H1 (cell line): Measurements from ENCODE around the gene TPP2. TPM values are rescaled to one million over a fixed set of nuclear protein-coding genes. Genes with fewer than 3 reads are reported as not detected.

Experiments used
- CTCF ChIA-PET: fragments of 300-600 bp; sonication (Branson Sonifier 250); formaldehyde crosslinking; loops from one replicate; lab custom pipeline; 2021; ENCODE audit not compliant: partially characterized antibody; lab: Charles Lee
- POLR2A ChIA-PET: fragments of 300-600 bp; sonication (Branson Sonifier 250); formaldehyde crosslinking; loops from one replicate; lab custom pipeline; 2021; ENCODE audit warnings: inconsistent platforms; ENCODE audit not compliant: partially characterized antibody; lab: Charles Lee
- DNase-seq, 2 experiments: peaks; one replicate each; pipeline versions ENCODE4 v3.0.0 to v3.0.0-alpha.2; 2010 to 2022; ENCODE audit warnings: low spot score in 2 of 2, low read depth in 1 of 2, mixed read lengths in 1 of 2
- FAIRE-seq: peaks from 2 replicates; lab custom pipeline; 2011; peaks lifted over from hg19 to GRCh38; lab: Jason Lieb, UNC
- H2AFZ ChIP-seq: 2 replicates; pipeline ENCODE4 v1.8.1; 2012; ENCODE audit warnings: low read length, inconsistent platforms
- H2AK5ac ChIP-seq: 2 replicates; pipeline ENCODE4 v1.6.1; 2013; ENCODE audit warnings: low read depth, low read length
- H2BK120ac ChIP-seq: replicated peaks from 2 replicates; pipeline ENCODE3; 2013; ENCODE audit warnings: low read depth, low read length, inconsistent platforms
- H2BK12ac ChIP-seq: 2 replicates; pipeline ENCODE4 v1.6.1; 2013; ENCODE audit warnings: low read depth, low read length
- H2BK15ac ChIP-seq: 2 replicates; pipeline ENCODE4 v1.6.1; 2013; ENCODE audit warnings: low read length
- H2BK20ac ChIP-seq: 2 replicates; pipeline ENCODE4 v1.6.1; 2013; ENCODE audit warnings: low read length
- H2BK5ac ChIP-seq: 2 replicates; pipeline ENCODE4 v1.6.1; 2013; ENCODE audit warnings: low read depth, low read length
- H3K14ac ChIP-seq: 2 replicates; pipeline ENCODE4 v1.6.1; 2013; ENCODE audit warnings: inconsistent platforms; ENCODE audit not compliant: insufficient read length
- H3K18ac ChIP-seq: 2 replicates; pipeline ENCODE4 v1.6.1; 2013; ENCODE audit warnings: low read length; ENCODE audit errors: extremely low read depth
- H3K23ac ChIP-seq: 2 replicates; pipeline ENCODE4 v1.6.1; 2013; ENCODE audit warnings: inconsistent platforms; ENCODE audit not compliant: insufficient read length
- H3K23me2 ChIP-seq: 2 replicates; pipeline ENCODE4 v1.6.1; 2013; ENCODE audit warnings: low read depth, low read length
- H3K27ac ChIP-seq: 2 replicates; pipeline ENCODE4 v1.6.1; 2011; ENCODE audit warnings: low read depth, low read length, inconsistent platforms
- H3K27me3 ChIP-seq, 4 experiments: replicated peaks in 1 of 4; 1 replicate in 1 of 4; 2 replicates in 3 of 4; pipeline versions ENCODE4 v1.6.1 to v1.8.1; 2011 to 2013; ENCODE audit warnings: low read length in 3 of 4, mild to moderate bottlenecking in 3 of 4, inconsistent platforms in 2 of 4, mixed read lengths in 2 of 4, moderate library complexity in 1 of 4; ENCODE audit not compliant: control insufficient read depth in 3 of 4, insufficient read depth in 3 of 4; ENCODE audit errors: extremely low read depth in 1 of 4
- H3K36me3 ChIP-seq, 4 experiments: 2 replicates each; pipeline versions ENCODE4 v1.6.1 to v1.8.1; 2011 to 2013; ENCODE audit warnings: mild to moderate bottlenecking in 4 of 4, low read length in 3 of 4, moderate library complexity in 2 of 4, control low read depth in 1 of 4, inconsistent platforms in 1 of 4; ENCODE audit not compliant: insufficient read depth in 4 of 4, control insufficient read depth in 2 of 4
- H3K4ac ChIP-seq: replicated peaks from 2 replicates; pipeline ENCODE3; 2013; ENCODE audit warnings: low read length, low read depth, mixed read lengths, inconsistent platforms; ENCODE audit not compliant: insufficient read length
- H3K4me1 ChIP-seq, 4 experiments: replicated peaks in 1 of 4; 1 replicate in 1 of 4; 2 replicates in 3 of 4; pipeline versions ENCODE4 v1.6.1 to v1.8.1; 2011 to 2013; ENCODE audit warnings: low read length in 3 of 4, inconsistent platforms in 2 of 4, mixed read lengths in 1 of 4; ENCODE audit not compliant: insufficient read depth in 4 of 4, control insufficient read depth in 3 of 4
- H3K4me2 ChIP-seq, 2 experiments: 2 replicates each; pipeline versions ENCODE4 v1.6.1 to v1.8.1; 2011 to 2013; ENCODE audit warnings: low read depth in 2 of 2, low read length in 2 of 2, control low read depth in 1 of 2, inconsistent platforms in 1 of 2, mild to moderate bottlenecking in 1 of 2; ENCODE audit not compliant: insufficient read depth in 1 of 2
- H3K4me3 ChIP-seq, 4 experiments: fragments of 200-600, 300-600 bp in 1 of 4; sonication (generic), shearing (Covaris generic), sonication (Bioruptor Twin) in 1 of 4; 2 replicates each; pipeline versions ENCODE4 v1.5.1 to v1.8.1; 2011 to 2016; ENCODE audit warnings: low read length in 4 of 4, low read depth in 3 of 4, control low read depth in 2 of 4, inconsistent platforms in 2 of 4, mild to moderate bottlenecking in 2 of 4, mixed read lengths in 1 of 4, moderate library complexity in 1 of 4; ENCODE audit not compliant: insufficient read depth in 2 of 4; ENCODE audit errors: extremely low read depth in 1 of 4
- H3K56ac ChIP-seq: replicated peaks from 2 replicates; pipeline ENCODE3; 2013; ENCODE audit warnings: low read depth, mild to moderate bottlenecking, mixed read lengths, low read length, inconsistent platforms; ENCODE audit not compliant: insufficient read length
- H3K79me1 ChIP-seq: 2 replicates; pipeline ENCODE4 v1.6.1; 2013; ENCODE audit warnings: low read depth, low read length, control low read depth
- H3K79me2 ChIP-seq, 2 experiments: 2 replicates each; pipeline versions ENCODE4 v1.6.1 to v1.8.1; 2012 to 2013; ENCODE audit warnings: low read length in 2 of 2, mild to moderate bottlenecking in 2 of 2, inconsistent platforms in 1 of 2; ENCODE audit not compliant: insufficient read depth in 2 of 2, control insufficient read depth in 1 of 2
- H3K9ac ChIP-seq, 4 experiments: replicated peaks in 1 of 4; 1 replicate in 1 of 4; 2 replicates in 3 of 4; pipeline versions ENCODE4 v1.6.1 to v1.8.1; 2011 to 2013; ENCODE audit warnings: low read depth in 3 of 4, low read length in 3 of 4, control low read depth in 2 of 4, mild to moderate bottlenecking in 2 of 4, moderate library complexity in 2 of 4, inconsistent platforms in 1 of 4; ENCODE audit errors: extremely low read depth in 1 of 4
- H3K9me3 ChIP-seq, 2 experiments: 2 replicates each; pipeline versions ENCODE4 v1.6.1 to v1.8.1; 2012 to 2013; ENCODE audit warnings: mild to moderate bottlenecking in 2 of 2, moderate library complexity in 2 of 2, control low read depth in 1 of 2, inconsistent platforms in 1 of 2, low read depth in 1 of 2, low read length in 1 of 2, mixed read lengths in 1 of 2; ENCODE audit not compliant: insufficient read depth in 2 of 2
- H4K20me1 ChIP-seq, 2 experiments: replicated peaks in 1 of 2; 2 replicates each; pipeline versions ENCODE3 to v1.8.1; 2011 to 2013; ENCODE audit warnings: inconsistent platforms in 2 of 2, low read length in 2 of 2, mild to moderate bottlenecking in 1 of 2; ENCODE audit not compliant: insufficient read depth in 2 of 2, control insufficient read depth in 1 of 2
- H4K5ac ChIP-seq: 2 replicates; pipeline ENCODE4 v1.6.1; 2013; ENCODE audit warnings: low read length, low read depth, mixed read lengths, inconsistent platforms; ENCODE audit not compliant: insufficient read length
- H4K8ac ChIP-seq: 2 replicates; pipeline ENCODE4 v1.8.0; 2013; ENCODE audit warnings: mild to moderate bottlenecking, moderate library complexity, low read length, inconsistent platforms; ENCODE audit not compliant: insufficient read depth; ENCODE audit errors: extremely low read depth
- H4K91ac ChIP-seq: replicated peaks from 2 replicates; pipeline ENCODE3; 2013; ENCODE audit warnings: low read length, mixed read lengths, inconsistent platforms; ENCODE audit not compliant: insufficient read length
- KDM4A ChIP-seq: IDR thresholded peaks from one replicate; pipeline ENCODE4 v1.7.1; 2012; ENCODE audit warnings: low read depth, mild to moderate bottlenecking, moderate library complexity, low read length, inconsistent platforms; ENCODE audit not compliant: severe bottlenecking
- WGBS, 2 experiments: shearing (Covaris generic) in 1 of 2; methylation state at CpG; one replicate each; pipeline versions ENCODE4 v1.1.6 to v1.1.7; 2013 to 2015; ENCODE audit warnings: low lambda C conversion rate in 2 of 2, mixed read lengths in 2 of 2, inconsistent platforms in 1 of 2, low coverage in 1 of 2, missing lambda C conversion rate in 1 of 2; ENCODE audit not compliant: insufficient replicate concordance in 2 of 2, insufficient coverage in 1 of 2, insufficient read length in 1 of 2; ENCODE audit errors: extremely low coverage in 1 of 2, missing lambda C conversion rate in 1 of 2; 5-methylcytosine and 5-hydroxymethylcytosine counted together
- polyA plus RNA-seq, 7 experiments: library from polyadenylated mRNA; depleted of rRNA in 3 of 7; stranded (reverse) in 5 of 7; unstranded in 2 of 7; fragments of >200 nt in 5 of 7; fragments of 200-250 nt in 2 of 7; gene quantifications; 1 replicate in 5 of 7; 2 replicates in 1 of 7; 4 replicates in 1 of 7; pipeline versions ENCODE4 v1.2.1 to v1.2.3, GENCODE V29; 2011 to 2013; ENCODE audit warnings: missing spikeins in 2 of 7, mixed read lengths in 2 of 7
- total RNA-seq: library from RNA; stranded (reverse); fragmentation: NEBNext Ultra II Directional; extraction: Animal tissue kit (Norgen Biotek cat#: 25700); gene quantifications from 2 replicates; pipeline ENCODE4 v1.2.1, GENCODE V29; 2021
- TF ChIP-seq, protein P1 (sequence below): IDR thresholded peaks from 2 replicates; pipeline ENCODE4 v1.6.1; 2011; ENCODE audit warnings: low read depth, mild to moderate bottlenecking, low read length; ENCODE audit not compliant: insufficient read depth

The TPP2 gene
- total and polyA plus RNA-seq, 2 of the 8 experiments (the other 6 are each of a cell fraction or from before 2014, with no cell fraction given) = 15.9 to 85.7 TPM

- Histone ChIP-seq H4K91ac (no peak overlapping the region), H3K79me1 (no peaks in the 10 kb centered on the region), H2AFZ (no peak overlapping the region), H3K36me3 (no peaks in the 10 kb centered on the region), H3K23me2 (no peaks in the 10 kb centered on the region), H2BK20ac (no peak overlapping the region), H2BK15ac (no peak overlapping the region), H2BK120ac (no peak overlapping the region), H3K18ac (no peak overlapping the region), H2BK5ac (no peak overlapping the region), H3K4me3 (no peak overlapping the region), H3K14ac (no peak overlapping the region), H2AK5ac (no peak overlapping the region), H3K9me3 (no peaks in the 10 kb centered on the region), H4K8ac (no peak overlapping the region), H3K79me2 (no peaks in the 10 kb centered on the region), H3K27me3 (no peaks in the 10 kb centered on the region), H2BK12ac (no peak overlapping the region), H3K4me1 (no peaks in the 10 kb centered on the region), H3K4ac (no peak overlapping the region), H3K23ac (no peak overlapping the region), H3K9ac (no peak overlapping the region), H4K5ac (no peak overlapping the region), H3K56ac (no peak overlapping the region), H3K27ac (no peak overlapping the region), H4K20me1 (no peaks in the 10 kb centered on the region), H3K4me2 (no peak overlapping the region)
- POLR2A ChIA-PET = no interaction called here
- TF ChIP-seq, protein P1, sequence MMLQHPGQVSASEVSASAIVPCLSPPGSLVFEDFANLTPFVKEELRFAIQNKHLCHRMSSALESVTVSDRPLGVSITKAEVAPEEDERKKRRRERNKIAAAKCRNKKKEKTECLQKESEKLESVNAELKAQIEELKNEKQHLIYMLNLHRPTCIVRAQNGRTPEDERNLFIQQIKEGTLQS = no peak
- no peak for TF ChIP-seq KDM4A
- no peak for DNase-seq
- CTCF ChIA-PET = interaction anchor here (1.8 kb wide), 1 partner anchor 9 kb away, joined by 5 read pairs; no protein-coding TSS in a partner anchor
- no peak for FAIRE-seq
- 63% methylated on average over 1 of the region's 1 CpG; no CpG with 5 or more reads in 1 of the 2 experiments for WGBS, 2 experiments
Measured at GRCh38 chr13:102715447-102715846, 118.7 kb downstream of the TPP2 start.
